HG02884 (cell line): ENCODE results near the gene PLXNC1.

Experiments
- ATAC-seq: cut with Tn5 transposase; IDR thresholded peaks from one replicate; pipeline ENCODE4 v1.9.1; 2021; ENCODE audit warnings: mild to moderate bottlenecking, moderate library complexity; ENCODE audit not compliant: unreplicated experiment

PLXNC1 gene

DNA sequence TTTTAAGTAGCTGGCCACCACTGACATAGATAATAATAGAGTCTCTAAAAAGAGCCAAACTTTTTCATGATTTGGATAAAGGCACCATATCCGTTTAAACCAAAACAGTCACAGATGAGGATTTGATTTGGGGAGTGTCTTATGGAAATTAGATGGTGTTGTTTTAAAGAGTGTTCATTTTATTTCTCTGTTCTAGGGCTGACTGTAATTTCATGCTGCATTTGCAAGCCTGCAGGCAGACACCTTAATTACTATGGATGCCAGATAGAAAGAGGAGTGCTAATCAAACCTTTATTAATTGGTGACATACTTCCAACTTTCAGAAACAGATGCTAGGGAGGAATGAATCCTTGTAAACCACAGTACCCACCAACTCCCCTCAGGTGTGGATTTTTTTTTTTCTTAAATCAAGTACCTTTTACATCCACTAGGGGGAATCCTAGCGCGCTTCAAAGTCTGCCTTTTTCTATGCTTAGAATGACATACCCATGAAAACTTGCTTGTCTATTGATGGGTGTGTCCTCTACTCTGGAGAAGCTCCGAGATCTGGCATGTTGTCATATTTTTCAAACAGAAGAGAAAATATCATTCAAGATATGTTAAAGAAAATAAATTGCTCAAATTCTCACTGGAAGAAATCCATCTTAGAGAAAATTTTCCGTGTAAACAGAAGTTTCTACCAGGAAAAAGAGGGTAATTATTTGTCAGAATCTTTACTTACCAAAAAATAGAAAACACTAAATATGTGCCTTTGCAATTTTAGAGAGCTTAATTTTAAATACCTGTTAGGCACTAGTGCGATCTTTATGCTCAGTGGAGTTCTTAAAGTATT lies 14.2 kb upstream of the PLXNC1 start:
- ATAC-seq, result peak; percentile 78

- ATAC-seq, result no peak
These were observed 12.5 kb upstream of the PLXNC1 start for GRCh38 chr12:94135896-94136295.

- ATAC-seq, result no peak
These were observed 8.6 kb upstream of the PLXNC1 start for GRCh38 chr12:94139816-94140215.

GRCh38 chr12:94140556-94140955 lies 7.8 kb upstream of the PLXNC1 start:
- ATAC-seq, result no peak

- no peak for ATAC-seq
These were observed 7.2 kb upstream of the PLXNC1 start for GRCh38 chr12:94141004-94141764.

GRCh38 chr12:94141892-94142291 lies 6.5 kb upstream of the PLXNC1 start:
- ATAC-seq, result no peak

DNA sequence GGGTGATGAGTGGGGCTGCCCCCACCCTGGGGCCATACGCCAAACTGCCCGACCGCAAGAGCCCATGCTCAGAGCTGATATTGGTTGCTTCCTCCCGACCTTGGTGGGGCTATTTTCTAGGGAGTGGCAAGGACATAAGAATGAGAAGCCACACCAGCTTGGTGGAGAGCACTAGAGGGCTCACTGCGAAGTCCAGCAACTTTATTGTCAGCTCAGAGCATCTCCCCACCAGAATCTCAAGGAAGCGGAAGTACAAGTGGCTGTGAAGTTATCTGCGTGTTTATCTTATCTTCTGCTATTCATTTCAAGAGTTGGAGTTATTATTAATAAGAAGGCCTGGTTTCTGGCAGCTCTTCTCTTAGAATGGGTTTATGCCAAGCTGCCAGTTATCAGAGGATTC lies 4.9 kb upstream of the PLXNC1 start:
- no peak for ATAC-seq

GRCh38 chr12:94143951-94144350 lies 4.4 kb upstream of the PLXNC1 start:
- ATAC-seq, result no peak

GRCh38 chr12:94144781-94145180 lies 3.6 kb upstream of the PLXNC1 start:
- no peak for ATAC-seq

DNA sequence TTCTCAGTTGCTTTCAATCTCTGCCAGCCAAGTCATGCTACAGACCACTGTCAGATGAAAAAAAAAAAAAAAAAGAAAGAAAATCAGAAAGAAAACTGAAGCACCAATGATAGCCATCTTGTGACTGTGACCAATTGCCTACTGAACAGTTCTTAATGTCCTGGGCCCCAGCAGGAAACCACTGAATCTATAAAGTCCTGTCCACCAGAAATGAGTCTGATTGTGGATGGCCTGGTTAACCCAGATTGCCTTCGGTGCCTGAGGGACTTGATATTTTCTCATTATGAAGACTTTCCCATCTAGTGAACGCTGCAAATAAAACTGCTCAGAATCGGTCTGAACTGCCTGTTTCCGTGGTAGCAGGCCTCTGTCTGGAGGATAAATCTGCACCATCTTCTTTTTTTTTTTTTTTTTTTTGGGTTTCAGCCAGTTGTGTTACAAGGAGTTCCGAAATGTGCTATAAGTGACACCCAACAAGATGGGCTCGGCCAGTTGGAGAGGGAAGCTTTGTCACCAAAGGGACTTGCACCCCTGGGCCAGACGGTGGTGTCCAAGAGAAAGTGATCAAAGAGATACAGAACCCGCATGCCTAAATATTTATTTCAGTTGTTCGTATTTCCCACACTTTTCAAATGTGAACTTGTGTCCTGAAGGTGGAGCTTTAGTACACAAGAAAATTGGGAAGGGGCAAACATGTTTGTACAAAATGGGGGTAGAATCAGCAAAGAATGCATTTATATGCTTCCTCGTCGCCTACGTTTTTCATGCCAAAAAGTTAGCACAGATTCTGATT lies 3.0 kb upstream of the PLXNC1 start:
- no peak for ATAC-seq

- ATAC-seq, result no peak
These were observed 2.0 kb upstream of the PLXNC1 start for GRCh38 chr12:94146166-94146936.

- no peak for ATAC-seq
These were observed 888 bp upstream of the PLXNC1 start for GRCh38 chr12:94147387-94147990.

- peak; percentile 5 for ATAC-seq
These were observed 352 bp downstream of the PLXNC1 start for GRCh38 chr12:94148739-94149118.

DNA sequence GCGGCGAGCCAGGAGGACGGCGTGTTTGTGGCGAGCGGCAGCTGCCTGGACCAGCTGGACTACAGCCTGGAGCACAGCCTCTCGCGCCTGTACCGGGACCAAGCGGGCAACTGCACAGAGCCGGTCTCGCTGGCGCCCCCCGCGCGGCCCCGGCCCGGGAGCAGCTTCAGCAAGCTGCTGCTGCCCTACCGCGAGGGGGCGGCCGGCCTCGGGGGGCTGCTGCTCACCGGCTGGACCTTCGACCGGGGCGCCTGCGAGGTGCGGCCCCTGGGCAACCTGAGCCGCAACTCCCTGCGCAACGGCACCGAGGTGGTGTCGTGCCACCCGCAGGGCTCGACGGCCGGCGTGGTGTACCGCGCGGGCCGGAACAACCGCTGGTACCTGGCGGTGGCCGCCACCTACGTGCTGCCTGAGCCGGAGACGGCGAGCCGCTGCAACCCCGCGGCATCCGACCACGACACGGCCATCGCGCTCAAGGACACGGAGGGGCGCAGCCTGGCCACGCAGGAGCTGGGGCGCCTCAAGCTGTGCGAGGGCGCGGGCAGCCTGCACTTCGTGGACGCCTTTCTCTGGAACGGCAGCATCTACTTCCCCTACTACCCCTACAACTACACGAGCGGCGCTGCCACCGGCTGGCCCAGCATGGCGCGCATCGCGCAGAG lies 873 bp downstream of the PLXNC1 start:
- ATAC-seq, result peak; percentile 29

- no peak for ATAC-seq
These were observed 1.4 kb downstream of the PLXNC1 start for GRCh38 chr12:94149781-94150239.

- no peak for ATAC-seq
These were observed 2.1 kb downstream of the PLXNC1 start for GRCh38 chr12:94150240-94151121.

DNA sequence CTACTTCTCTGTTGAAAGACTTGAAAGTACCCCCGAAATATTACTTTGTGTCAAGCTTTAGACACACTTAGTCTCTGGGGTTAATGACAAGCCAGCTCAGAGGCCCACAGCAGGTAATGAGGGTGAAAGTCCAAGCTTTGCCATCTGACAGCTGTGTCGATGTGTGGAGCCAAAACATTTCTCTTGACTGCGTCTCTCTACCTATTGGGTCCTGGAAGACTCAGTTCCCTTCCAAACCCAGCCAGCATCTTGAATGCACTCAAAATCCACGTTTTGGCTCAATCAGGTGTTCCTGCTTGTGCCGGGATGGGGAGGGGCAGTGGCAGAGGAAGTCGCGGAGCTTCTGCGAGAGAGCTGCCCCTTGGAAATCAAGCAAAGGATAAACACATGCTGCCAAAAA lies 3.2 kb downstream of the PLXNC1 start:
- no peak for ATAC-seq

DNA sequence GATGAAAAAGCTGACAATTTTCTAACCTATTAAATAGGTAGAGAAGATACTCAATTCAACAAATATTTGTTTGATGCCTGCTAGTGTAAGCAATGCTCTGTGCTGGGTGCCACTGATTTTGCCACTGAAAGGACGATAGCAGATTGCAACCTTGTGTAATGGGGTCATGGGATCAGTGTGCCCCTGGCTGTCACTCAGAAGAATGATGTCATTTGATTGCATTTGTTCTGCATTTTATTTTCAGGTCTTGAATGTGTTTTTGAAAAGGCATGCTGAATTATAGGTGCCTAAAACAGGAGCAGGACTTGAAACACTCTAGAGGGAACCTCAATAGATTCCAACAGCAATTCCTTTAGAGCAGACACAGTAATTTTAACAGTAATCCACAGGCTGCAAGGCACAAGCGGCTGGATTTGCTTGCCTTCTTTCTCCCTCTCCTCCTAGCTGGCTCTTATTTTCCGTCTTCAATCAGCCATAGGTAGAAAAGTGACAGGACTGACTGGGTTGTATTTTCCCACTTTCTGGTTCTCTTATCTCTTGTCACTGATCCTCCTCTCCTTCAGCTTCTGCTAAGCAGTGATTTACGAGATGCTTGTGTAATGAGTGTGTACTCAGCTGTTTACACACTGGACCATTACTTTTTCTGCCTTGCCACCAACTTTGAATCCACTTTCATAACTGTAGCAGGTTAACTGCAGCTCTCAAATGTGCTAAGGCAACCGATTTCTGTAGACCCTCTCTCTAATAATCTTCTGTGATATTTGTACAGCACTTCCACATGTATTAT lies 4.1 kb downstream of the PLXNC1 start:
- no peak for ATAC-seq
